HG03196 (cell line): ENCODE measurements around the gene TET2.

Experiments used
- ATAC-seq: cut with Tn5 transposase; IDR thresholded peaks from one replicate; pipeline ENCODE4 v1.9.1; 2021; ENCODE audit not compliant: unreplicated experiment

TET2 gene

DNA sequence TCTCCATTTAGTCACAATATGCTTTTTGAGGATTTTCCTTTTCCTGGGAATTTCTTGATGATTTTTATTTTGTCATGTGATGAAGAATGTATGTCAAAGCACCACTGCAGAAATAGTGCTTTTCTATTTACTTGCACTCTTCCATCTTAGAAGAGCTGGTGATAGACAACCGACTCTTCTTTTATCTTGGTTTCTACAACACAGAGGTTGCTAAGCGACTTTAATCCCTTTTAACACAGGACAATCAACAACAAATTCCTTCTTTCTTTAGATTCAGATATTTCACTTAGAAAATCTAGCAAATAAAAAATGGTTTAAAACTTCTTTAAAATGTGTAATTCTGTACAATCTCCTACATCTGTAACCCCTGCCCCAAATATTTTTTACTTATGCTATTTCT lies 34.6 kb downstream of the TET2 start:
- no peak for ATAC-seq

GRCh38 chr4:105182211-105182610 lies 35.5 kb downstream of the TET2 start:
- ATAC-seq: no peak

DNA sequence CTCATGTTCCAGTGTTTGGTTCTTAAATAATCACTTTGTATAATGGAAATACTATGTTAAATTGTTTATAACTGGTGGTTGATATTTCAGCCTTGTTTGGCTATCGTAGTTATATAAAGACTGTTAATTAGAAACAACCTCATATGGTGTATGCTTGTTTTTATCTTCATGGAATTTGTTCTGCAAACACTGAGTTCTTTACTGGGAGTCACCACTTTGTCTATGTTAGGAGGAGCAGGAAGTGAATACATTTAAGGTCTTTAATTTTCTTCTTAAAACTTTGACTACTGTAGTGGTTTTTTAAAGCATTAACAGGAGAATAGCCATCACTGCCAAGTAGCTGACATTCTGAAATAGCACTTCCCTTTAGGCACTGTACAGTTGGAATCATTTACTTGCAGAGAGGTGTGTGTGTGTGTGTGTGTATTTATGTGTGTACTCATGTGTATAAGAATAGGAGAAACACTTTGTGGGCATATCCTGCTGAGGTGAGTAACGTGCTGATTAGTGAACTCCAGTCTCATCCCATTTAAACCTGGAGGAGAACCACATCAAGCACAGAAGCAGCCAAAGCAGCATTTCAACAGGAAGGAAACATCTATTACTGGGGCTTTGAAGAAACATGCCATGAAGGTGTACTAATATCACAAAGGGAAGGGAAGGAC lies 37.8 kb downstream of the TET2 start:
- ATAC-seq: no peak

- no peak for ATAC-seq
Measured at GRCh38 chr4:105186701-105187161, 40.1 kb downstream of the TET2 start.

DNA sequence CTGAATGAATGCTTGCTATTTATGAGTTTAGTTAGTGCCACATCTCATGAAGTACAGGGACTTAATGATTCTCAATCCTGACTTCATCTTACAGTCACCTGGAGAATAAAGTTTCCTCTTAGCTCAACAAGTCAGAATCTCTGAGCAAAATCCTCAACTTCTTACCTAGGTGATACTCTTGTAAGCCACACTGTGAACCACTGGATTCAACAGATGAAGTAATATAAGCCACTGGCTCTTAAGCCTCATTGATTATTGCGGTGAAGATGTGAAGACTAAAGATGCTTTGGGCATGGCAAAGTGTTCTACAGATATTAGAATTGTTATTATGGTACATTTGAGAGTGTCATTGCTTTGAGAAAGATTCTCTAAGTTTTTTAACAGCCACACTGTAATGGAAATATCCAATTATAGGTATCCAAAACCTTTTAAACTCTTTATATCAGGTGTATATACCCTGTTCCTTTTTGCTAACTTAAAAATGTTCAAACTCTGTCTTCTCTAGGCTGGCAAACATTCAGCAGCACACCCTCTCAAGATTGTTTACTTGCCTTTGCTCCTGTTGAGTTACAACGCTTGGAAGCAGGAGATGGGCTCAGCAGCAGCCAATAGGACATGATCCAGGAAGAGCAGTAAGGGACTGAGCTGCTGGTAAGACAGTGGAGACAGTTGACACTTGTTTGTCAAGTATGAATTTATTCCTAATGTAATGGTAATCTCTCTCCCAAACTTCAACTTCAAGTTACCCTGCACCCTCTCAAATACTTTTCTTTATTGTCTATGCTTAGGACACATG lies 43.4 kb downstream of the TET2 start:
- no peak for ATAC-seq

DNA sequence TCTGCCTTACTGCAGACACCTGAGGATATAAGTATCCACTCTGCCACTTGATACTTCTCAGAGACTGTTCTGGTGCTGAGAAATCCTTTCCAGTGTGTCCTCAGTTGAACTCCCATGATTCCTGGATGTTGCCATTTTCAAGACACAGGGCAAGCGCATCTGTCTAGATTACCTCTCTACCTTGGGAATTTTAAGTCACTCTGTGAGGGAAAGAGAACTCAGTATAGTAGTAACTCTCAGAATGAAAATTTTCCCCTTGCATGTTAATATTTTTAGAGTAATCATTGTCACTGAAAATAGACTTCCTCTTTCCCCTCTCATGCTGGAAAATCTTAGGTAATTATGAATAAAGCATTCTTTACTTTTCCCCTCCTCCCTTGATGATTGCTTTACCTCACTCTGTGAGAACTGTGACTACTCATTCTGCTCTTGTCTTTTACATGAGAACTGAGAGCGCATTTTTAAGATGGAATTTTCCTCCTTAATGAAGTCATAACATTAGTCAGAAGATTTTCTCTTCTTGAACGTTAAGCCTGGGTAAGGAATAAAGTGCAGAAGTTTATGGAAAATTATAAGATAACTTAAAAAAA lies 45.0 kb downstream of the TET2 start:
- ATAC-seq: peak; percentile 47

DNA sequence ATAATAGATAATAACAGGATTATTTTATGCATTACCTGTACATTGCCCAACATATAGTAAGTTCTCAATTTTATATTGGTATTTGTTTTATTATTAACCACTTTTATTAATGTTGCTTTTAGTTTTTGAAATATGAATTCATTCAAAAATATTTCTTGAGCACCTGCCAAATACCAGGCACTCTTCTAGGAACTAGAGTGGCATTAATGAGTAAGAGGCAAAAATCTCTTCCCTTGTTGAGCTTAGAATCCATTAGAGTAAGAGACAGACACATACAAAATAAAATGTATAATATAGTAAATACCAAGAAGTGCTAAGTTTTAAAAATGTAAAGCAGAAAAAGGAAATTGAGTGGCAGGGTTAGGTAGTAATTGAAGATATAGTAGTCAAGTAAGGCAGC lies 45.8 kb downstream of the TET2 start:
- ATAC-seq: no peak

DNA sequence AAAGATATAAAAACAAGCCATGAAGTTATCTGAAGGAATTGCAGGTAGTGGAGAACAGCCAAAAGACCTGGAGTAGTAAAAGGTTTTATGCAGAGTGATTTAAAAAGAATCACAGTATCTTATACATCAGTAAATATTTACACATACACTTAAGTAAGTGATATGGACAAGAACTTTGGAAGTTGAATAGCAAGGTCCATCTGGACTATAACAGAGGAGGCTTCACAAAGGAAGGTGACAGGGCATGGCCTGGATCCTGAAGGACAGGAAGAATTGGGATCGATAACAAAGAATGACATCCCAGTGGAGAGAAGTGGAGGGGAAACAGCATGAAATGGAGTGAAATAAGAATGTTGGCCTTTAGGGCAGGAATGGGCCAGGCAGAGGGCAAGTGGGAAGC lies 46.2 kb downstream of the TET2 start:
- ATAC-seq: no peak

- ATAC-seq: no peak
Measured at GRCh38 chr4:105193536-105193935, 46.9 kb downstream of the TET2 start.

- peak; percentile 92 for ATAC-seq
Measured at GRCh38 chr4:105194328-105195231, 47.9 kb downstream of the TET2 start.

DNA sequence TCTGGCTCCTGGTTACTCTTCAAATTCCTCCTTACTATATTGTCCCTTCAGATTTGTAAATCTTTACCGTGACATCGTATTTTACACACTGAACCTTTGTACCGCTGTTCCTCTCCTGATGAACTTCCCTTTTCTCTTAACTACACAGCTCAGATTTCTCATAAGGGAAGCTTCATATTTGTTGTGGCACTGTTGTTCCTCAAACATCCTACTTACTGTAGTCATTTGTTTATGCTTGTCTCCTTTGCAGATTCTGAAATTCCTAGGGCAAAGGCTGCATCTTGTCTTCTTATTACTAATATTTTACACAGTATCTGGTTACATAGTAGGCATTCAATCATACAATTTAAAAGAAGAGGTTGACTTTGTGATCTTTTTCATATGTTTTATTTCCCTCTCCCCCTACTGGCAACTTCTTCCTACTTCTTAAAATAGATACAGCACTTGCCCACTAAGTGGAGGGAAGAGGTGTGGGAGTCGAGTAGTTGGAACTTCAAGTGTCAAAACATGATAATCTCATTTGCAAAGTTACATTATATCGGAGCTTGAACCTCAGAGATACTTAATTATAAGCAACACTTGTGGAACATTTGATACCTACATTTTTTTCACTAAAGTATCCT lies 50.0 kb downstream of the TET2 start:
- peak; percentile 27 for ATAC-seq

DNA sequence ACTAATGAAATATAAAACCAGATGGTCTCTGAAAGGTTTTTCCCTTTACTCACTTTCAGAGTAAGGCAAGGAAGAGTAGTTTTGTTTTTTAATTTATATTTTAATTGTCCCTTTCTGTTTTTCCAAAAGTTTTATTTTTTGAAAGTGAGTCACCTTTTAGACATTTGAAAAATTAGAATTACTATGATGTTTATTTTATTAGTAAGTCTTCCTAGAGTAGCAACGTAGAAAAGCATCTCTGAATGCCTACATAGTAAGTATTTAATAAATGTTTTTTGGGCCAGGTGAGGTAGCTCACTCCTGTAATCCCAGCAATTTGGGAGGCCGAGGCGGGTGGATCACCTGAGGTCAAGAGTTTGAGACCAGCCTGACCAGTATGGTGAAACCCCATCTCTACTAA lies 51.1 kb downstream of the TET2 start:
- no peak for ATAC-seq

- no peak for ATAC-seq
Measured at GRCh38 chr4:105198541-105198940, 51.9 kb downstream of the TET2 start.

- no peak for ATAC-seq
Measured at GRCh38 chr4:105206214-105206613, 59.5 kb downstream of the TET2 start.

- no peak for ATAC-seq
Measured at GRCh38 chr4:105207386-105207785, 60.7 kb downstream of the TET2 start.

DNA sequence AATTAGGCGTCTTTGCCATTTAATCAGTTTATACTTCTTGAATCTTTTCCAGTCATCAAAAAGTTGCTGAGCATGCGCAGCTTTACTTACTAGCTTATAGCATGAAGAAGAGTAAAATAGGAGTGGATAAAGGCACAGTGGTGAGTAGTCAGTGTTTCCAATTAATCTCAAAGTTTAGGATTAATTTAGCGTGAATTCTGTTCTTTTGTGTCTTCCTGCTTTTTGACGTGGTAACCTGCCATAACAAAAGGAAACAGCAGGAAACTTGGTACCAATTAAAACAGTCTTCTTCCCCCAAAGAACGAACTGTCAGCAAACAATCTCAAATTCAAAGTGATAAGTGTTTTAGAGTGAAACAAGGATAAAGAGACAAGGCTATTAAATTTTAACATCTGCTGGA lies 61.9 kb downstream of the TET2 start:
- ATAC-seq: no peak

GRCh38 chr4:105210916-105211315 lies 64.2 kb downstream of the TET2 start:
- ATAC-seq: no peak

- peak; percentile 64 for ATAC-seq
Measured at GRCh38 chr4:105215609-105216313, 69.1 kb downstream of the TET2 start.

DNA sequence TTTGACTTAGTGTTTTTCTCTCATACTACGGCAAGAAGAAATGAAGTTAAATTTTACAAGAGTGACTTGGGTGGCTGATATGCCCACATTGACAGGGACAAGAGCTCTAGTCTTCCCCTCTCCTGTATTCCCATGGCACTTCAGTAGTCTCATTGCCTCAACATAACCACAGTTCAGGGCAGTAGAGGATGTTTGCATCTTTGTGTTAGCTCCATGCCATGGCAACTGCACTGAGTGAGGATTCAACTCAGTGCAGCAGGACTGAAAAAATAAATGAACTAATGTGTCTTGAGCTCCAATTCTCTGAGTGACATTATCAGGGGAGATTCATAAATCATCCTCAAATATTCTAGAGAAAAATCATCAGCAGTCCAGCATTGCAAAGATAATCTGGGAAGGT lies 78.8 kb downstream of the TET2 start:
- ATAC-seq: no peak

- ATAC-seq: no peak
Measured at GRCh38 chr4:105227054-105227453, 80.4 kb downstream of the TET2 start.
